HG03064 (cell line): Measurements from ENCODE around the gene MINPP1.

Experiments
- ATAC-seq: cut with Tn5 transposase; IDR thresholded peaks from one replicate; pipeline ENCODE4 v1.9.1; 2021; ENCODE audit warnings: low read depth; ENCODE audit not compliant: unreplicated experiment

Gene MINPP1

GRCh38 chr10:87518937-87519336, 14.2 kb downstream of the MINPP1 start:
- no peak for ATAC-seq

DNA sequence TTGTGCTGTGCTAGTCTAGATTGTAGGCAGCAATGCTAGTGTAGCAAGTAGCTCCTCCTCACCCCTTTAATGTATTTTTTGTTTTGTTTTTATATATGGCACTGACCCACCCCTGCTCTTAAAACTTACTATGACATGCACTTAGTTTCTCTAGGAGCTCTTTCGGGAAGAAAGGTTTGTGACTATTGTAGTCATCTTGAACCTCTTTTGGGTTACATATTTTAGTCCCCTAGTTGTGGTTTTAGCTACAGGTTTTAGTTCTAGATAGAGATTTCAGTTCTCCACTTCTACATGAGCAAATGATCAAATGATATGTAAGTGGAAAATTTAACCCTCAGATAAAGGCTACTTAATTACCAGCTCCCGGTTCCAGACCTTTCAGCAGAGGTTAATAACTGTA, 14.9 kb downstream of the MINPP1 start:
- no peak for ATAC-seq

DNA sequence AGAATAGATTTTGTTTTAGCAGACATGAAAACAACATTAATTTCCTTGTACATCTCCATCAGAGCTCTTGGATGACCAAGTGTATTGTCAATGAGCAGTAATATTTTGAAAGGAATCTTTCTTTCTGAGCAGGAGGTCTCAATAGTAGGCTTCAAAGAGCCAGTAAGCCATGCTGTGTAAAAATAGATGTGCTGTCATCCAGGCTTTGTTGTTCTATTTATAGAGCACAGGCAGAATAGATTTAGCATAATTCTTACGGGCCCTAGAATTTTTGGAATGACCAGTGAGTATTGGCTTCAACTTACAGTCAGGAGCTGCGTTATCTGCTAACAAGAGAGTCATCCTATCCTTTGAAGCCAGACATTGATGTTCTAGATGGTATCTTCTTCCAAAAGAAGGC, 19.0 kb downstream of the MINPP1 start:
- ATAC-seq, result no peak

GRCh38 chr10:87524296-87524695, 19.6 kb downstream of the MINPP1 start:
- no peak for ATAC-seq

GRCh38 chr10:87531908-87532622, 27.4 kb downstream of the MINPP1 start:
- ATAC-seq, result no peak

DNA sequence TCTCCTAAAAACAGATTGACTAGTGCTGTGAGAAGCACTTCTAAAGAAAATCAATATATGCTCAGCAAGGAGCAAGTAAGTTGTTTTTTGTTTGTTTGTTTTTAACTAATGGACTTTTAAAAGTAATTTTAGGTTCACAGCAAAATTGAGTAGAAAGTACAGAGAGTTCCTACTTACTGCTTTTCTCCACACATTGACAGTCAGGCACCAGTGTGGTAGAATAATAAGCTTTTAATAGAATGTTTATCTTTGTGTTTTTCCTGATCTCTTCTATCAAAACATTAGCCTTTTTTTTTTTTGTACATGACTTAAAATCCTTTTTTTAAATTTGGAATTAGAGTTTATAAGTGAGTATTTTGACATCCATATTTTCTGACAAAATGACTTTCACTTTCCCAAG, 28.0 kb downstream of the MINPP1 start:
- ATAC-seq, result no peak

GRCh38 chr10:87534173-87534858, 29.6 kb downstream of the MINPP1 start:
- ATAC-seq, result no peak

DNA sequence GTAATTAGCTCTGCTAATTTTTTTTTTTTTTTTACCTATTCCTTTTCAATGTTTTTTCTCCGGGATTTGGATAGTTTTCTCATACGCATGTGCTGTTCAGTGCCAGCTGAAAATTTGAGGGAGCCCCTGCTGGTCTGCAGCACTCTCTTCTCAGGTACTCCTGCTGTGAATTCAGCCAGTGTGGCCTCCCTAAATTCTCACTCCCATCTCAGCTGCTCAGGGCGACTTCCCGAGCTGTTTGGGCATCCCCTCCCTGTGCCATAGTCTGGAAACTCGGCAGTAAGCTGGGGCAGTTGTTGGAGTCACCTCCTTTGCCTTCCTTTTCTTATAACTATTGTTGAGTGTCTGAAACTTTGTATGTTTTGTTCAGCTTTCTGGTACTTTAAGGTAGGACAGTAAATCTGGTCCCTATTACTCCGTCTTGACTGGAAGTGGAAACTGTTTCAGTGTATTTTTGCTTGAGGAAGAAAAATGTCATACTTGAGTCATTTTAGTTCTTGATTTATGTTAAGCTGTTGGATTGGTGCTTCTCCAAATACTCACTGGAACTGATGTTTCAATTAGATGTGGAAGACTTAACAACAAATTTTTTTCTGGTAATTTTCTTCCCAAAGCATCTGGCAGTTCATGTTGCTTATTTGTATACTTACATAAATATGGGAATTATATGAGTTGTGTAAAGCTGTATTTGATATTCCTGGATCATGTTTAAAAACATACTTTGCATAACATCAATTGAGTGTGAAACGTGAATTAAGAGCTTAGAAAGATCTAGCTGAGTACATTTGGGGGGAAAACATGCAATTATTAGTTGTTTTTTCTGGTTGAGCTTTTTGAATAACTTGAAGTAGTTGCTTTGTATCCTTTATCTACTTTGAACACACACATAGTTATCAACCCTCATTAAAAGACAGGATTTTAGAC, 33.7 kb downstream of the MINPP1 start:
- no peak for ATAC-seq

- no peak for ATAC-seq
Observed at GRCh38 chr10:87541114-87541513, 36.4 kb downstream of the MINPP1 start.

DNA sequence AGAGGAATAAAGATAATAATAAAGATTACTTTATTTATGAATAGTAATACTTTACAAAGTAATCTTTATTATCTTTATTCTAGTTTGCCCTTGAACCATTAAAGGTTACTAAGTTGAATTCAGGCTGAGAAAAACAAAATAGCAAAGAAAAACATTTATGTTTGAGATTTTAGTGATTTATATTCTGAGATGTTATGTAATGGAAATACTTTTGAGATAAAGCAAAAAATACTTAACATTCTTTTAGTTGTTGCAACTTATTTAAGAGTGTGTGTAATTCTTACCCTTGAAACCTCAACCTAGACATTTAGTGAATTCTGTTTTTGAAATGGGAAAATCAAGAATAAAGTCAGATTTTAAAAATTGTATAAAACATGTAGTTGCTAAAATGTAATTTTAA, 40.0 kb downstream of the MINPP1 start:
- no peak for ATAC-seq

GRCh38 chr10:87545783-87546182, 41.1 kb downstream of the MINPP1 start:
- no peak for ATAC-seq

- no peak for ATAC-seq
Observed at GRCh38 chr10:87546210-87546609, 41.5 kb downstream of the MINPP1 start.

- ATAC-seq, result no peak
Observed at GRCh38 chr10:87546971-87547413, 42.3 kb downstream of the MINPP1 start.

DNA sequence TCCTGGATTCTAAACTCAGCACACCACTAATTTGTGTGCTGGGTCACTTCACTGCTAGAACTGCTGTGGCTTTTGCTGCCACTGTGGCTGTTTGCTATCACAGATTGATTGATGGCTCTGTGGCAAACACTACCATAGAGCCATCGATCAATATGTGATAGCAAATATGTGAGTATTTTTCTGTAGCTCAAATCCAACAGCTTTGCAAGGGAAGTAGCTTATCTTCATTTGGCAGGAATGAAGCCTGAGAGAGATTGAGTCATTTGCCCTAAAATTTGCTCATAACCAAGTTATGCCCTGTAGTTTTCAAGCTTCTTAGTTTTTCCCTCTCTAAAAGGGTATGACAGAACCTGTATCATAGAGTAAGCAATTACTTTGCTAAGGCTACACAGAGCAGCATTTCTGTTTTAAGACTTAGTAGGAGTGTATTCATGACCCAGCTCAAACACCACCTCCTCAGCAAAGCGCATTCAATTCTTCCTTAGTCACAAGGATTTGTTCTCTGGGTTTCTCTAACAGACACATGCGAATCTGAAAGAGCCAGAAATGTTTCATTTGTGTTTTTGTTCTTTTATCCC, 43.1 kb downstream of the MINPP1 start:
- ATAC-seq, result no peak

DNA sequence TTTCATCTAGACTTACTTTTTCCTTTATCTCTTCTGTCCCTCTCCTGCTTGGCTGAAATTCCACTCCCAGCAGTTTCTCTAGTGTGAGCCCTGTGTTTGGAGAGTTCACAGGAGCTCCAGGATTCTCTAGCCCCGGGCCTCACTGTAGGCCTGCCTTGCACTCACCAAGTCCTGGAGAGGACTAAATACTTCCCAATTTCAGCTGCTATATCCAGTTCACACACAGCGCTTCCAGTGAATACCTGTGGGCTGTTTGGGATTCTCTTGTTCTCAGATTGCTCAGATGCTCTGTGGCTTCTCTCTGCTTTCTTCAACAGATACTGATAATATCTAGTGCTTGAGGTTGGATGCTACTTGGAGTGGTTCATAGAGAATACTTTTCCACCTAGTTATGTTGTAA, 46.0 kb downstream of the MINPP1 start:
- ATAC-seq, result no peak

GRCh38 chr10:87551326-87551725, 46.6 kb downstream of the MINPP1 start:
- ATAC-seq, result no peak

GRCh38 chr10:87552248-87552929, 47.7 kb downstream of the MINPP1 start:
- no peak for ATAC-seq

DNA sequence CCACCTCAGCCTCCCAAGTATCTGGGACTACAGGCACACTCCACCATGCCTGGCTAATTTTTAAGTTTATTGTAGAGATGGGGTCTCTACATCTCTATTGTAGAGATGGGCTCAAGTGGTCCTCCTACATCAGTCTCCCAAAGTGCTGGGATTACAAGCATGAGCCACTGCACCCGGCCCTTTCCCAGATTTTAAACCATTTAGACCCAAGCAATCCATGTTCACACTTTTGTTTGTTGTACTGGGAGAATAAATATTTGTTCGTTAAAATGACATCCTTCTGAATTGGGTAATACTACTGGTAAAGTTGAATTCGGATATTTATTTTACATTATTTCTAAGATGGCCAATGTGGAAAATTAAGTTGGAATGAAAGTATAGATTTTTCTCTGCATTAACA, 52.7 kb downstream of the MINPP1 start:
- no peak for ATAC-seq

- no peak for ATAC-seq
Observed at GRCh38 chr10:87558333-87558732, 53.6 kb downstream of the MINPP1 start.

GRCh38 chr10:87559392-87559791, 54.7 kb downstream of the MINPP1 start:
- no peak for ATAC-seq
